ENCODE data around the gene ZMAT3. TPM values are rescaled to one million over a fixed set of nuclear protein-coding genes. Genes with fewer than 3 reads are reported as not detected.

Gene ZMAT3
- total RNA-seq, 2 donors from 2014 or later: 9.6 to 12.7 TPM

GRCh38 chr3:178969004-178969700 lies 102.5 kb downstream of the ZMAT3 start:
- H3K27me3 ChIP-seq: no peaks in the 10 kb centered on the region
- TF ChIP-seq CTCF (IDR thresholded peaks at IDR 0.05): no peak
- DNase-seq: no peak
- H3K9ac ChIP-seq (ENCODE audit: low read depth in 2 of 2, low read length in 2 of 2): no peak overlapping the region
- H3K9me3 ChIP-seq: no peaks in the 10 kb centered on the region
- intact Hi-C loops (cut with DNase I): loop anchor here (5.0 kb wide), 1 partner anchor 527 kb away; no protein-coding TSS in a partner anchor
- no peaks in the 10 kb centered on the region for H3K36me3 ChIP-seq
- H3K4me3 ChIP-seq: no peak overlapping the region
- H3K4me1 ChIP-seq: no peaks in the 10 kb centered on the region
- H3K27ac ChIP-seq: no peak overlapping the region

Other genes with a start within 250 kb of the ZMAT3 start
- gene PIK3CA, start 76.5 kb upstream of the ZMAT3 start, total RNA-seq: 10 to 100 TPM; 11.3 to 18.0 TPM
- gene KCNMB3, start 179.3 kb upstream of the ZMAT3 start, total RNA-seq: 1 to 10 TPM; 1.5 to 1.7 TPM